NB4 (cell line): ENCODE measurements around the gene NECTIN4.

Experiments
- CTCF ChIP-seq: IDR thresholded peaks from one replicate; pipeline ENCODE4 v1.5.1; 2012; ENCODE audit warnings: low read depth, low read length
- MYC ChIP-seq: IDR thresholded peaks from 2 replicates; pipeline ENCODE4 v1.6.1; 2011; ENCODE audit warnings: low read depth, low read length
- POLR2A ChIP-seq: IDR thresholded peaks from 2 replicates; pipeline ENCODE4 v1.6.1; 2011; ENCODE audit warnings: mild to moderate bottlenecking; ENCODE audit not compliant: insufficient read length; ENCODE audit errors: extremely low read depth

GRCh38 chr1:161090617-161091016 lies 1.3 kb upstream of the NECTIN4 start:
- TF ChIP-seq MYC, result no peak
- no peak for TF ChIP-seq CTCF
- no peak for TF ChIP-seq POLR2A
